GM03348 (cell line): Measurements from ENCODE around the gene GGTLC2.

Source experiments
- DNase-seq: peaks from one replicate; pipeline ENCODE4 v3.0.0; 2012; ENCODE audit warnings: low spot score

Gene GGTLC2

GRCh38 chr22:22691716-22692701, 47.6 kb downstream of the GGTLC2 start:
- no peak for DNase-seq

DNA sequence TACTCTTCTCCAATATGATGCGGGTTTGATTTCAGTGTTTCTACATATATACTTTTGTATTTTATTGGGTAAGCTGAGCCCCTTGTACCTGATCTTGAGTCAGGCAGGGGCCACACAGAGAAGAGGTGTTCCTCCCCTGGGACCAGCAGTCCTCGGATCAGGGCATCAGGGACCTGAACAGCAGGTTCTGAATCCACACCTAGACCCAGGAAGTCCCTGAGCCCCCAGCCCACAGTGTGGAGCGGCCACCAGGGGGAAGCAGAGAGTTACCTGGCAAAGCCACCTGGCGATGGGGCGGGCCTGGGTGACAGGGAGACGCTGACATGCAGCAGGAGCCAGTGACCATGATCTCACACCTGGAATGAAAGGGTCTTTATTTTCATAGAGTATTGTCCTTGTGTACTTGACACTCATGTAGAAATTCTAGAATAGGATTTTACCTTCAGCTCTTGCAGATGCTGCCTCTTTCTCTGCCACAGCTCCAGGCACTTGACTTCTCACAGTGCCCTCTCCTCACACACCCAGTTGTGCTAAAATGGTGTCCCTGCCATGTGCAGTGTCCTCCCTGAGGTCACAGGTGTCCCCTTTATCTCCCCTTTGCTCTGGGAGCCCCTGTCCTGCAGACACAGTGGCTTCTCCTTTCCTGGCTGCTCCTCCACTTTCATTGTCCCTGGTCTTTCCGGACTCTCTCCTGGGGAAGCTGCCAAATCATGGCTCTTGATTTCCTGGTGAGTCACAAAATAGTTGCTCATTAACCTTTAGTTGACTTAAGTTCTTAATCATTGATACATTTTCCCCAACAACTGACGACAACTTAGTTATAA, 48.5 kb downstream of the GGTLC2 start:
- peak; percentile 46 for DNase-seq

- DNase-seq = no peak
These were observed 49.1 kb downstream of the GGTLC2 start for GRCh38 chr22:22693531-22693884.

- DNase-seq = no peak
These were observed 49.7 kb downstream of the GGTLC2 start for GRCh38 chr22:22694106-22694505.

GRCh38 chr22:22696104-22696503, 51.7 kb downstream of the GGTLC2 start:
- no peak for DNase-seq
